CD4-positive, alpha-beta T cell treated with Interleukin-21 for 1 hour (primary cell): ENCODE results near the gene AFAP1.

Source experiments
- DNase-seq: peaks from one replicate; pipeline ENCODE4 v3.0.0-alpha.2; 2020

AFAP1 gene

GRCh38 chr4:7747566-7747965 is 192.1 kb downstream of the AFAP1 start:
- DNase-seq = no peak

GRCh38 chr4:7747062-7747385 is 192.6 kb downstream of the AFAP1 start:
- no peak for DNase-seq

DNA sequence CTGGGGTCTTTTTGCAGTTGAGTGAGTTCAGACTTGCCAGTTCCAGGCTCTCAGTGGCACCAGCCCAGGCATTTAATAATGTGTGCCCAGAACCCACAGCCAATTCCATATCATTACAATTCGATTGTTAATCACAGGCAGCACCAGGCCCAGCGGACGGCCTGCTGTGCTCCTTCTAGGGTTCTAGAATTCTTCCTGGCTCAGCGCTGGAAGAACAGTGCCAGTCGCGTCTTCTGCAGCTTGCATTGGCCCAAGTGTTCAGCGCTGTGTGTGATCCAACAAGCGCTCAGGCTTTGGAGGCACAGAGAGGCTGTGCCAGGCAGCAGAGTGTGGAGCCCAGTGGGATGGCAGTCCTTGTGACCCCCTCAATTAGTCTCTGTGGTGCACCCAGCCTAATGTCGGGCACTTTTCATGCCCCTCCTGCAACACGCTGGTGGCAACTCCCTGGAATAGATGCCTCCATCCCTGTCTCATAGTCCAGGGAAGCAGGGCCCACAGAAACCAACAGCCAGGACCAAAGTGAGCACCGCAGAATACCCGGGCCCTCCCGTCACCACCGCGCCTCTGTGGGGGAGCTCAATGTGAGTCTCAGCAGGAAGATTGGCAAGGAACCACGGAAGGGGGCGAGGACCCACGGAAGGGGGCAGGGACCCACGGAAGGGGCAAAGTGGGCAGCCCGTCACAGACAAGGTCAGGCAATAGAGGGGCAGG is 193.2 kb downstream of the AFAP1 start:
- no peak for DNase-seq

GRCh38 chr4:7745301-7745885 is 194.3 kb downstream of the AFAP1 start:
- no peak for DNase-seq

DNA sequence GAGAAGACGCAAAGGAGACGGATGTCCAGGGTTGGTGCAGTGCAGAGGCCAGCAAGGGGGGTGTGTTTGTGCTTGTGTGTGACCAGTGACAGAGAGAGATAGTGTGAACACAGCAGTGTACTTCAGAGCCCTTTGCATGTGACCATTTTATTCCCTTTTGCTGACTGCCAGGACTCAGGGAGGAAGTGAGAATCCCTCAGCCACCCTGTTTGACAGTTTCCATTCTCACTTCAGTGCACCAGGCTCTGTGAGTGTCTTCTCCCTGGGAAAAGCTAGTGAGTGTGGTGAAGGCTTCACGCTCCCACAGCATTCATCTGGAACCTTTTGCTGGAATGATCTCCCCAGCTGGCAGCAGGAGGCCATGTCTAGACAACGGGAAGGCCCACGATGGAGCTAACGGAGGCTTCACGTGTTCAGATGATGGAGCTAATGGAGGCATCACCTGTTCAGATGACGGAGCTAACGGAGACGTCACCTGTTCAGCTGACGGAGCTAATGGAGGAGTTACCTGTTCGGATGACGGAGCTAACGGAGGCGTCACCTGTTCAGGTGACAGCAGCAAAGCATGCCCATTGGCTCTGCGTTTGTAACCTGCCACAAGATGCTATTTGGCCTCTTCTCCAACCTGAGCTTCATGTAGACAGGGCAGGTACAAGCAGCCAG is 195.4 kb downstream of the AFAP1 start:
- DNase-seq = no peak

DNA sequence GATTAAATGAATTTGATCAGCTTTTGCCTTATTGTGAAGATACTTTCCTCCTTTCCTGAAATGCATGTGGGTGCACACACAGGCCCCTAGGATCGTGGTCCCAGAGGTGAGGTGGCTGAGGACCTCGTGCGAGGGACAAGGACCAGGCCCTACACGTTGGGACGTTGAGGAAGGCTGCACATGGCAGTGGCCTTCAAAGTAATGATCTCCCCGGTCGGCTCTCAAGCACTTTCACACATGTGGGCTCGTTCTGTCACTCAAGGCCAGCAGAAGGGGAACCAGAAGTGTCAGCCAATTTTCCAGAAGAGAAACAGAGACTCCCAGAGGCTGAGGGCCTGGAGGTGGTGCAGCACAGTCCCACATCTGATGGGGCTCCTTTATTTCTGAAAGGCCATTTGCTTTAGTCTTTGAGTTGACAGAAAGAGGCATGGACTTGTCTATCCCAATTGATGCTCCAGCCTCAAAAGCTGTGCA is 196.8 kb downstream of the AFAP1 start:
- no peak for DNase-seq

DNA sequence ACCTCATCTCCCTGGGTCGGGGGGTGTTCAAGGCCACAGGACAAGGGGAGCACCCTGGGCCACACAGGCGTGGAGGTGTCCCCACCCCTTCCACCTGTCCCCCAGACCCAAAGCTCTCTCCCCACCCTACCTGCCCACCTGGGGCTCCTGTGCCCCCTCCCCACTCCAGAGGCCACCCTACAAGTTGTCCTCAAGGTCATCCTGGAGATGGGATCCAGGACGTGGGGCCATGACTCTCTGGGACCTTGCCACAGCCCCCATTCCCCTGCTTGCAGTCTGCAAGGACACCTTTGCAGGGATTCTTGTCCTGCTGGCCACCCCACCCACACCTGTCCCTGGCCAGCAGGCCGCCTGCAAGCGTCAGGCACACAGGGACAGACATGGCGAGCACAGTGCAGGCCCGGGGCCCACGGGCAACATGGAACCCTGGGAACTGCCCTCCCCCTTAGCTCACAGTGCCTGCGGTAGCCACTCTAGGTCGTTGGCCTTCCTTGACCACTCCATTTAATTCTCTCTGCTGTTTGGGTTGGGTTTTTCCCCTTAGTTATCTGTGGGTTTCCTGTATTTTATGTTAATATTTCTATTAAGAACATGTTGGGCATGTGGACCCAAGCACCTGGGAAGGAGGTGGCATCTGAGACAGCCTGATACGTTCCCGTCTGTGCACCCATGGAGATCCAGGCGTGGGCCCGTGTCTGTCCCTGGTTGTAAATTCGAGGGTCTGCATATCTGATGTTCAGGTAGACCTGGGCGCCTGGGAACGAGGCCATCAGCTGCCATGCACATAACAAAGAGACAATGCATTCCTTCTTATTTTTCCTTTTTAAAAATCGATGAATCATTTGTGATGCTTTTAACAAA is 197.5 kb downstream of the AFAP1 start:
- DNase-seq = no peak

GRCh38 chr4:7740866-7741525 is 198.7 kb downstream of the AFAP1 start:
- no peak for DNase-seq

GRCh38 chr4:7739918-7740865 is 199.5 kb downstream of the AFAP1 start:
- no peak for DNase-seq

DNA sequence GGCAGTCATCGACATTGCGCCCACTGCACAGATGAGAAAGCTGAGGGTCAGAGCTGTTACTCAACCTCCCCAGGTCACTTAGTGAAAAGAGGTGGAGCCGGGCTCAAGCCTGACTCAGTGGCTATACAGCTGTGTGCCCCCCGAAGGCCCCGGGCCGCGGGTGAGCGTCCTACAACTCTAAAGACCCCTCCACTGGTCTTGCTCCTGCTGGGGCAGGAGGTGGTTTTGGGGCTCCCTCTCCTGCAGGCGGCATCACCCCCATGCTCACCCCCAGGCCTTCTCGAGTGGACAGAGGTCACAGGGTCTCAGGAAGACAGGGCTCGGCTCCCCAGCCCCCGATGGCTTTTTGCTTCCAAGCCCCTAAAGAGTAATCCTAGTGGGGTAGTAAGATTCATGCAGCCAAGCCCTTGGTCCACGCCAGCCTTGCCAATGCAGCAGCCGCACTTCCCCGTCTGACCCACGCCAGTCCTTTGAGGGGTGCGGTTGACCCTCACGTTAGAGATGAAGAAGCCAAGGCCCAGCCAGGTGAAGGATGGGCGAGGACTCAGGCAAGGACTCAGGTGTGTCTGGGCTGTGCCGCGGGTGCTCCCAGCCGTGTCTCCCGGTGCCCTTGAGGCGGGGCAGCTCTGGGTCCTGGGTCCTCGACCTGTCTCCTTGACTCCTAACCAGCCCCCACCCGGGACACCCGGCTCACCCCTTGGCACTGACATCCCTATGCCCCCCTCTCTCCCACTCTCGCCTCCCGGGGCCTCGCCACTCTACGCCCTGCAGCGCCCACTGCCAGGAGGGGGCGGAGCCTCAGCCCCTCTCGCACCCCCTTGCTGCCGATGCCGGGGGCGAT is 200.4 kb downstream of the AFAP1 start:
- no peak for DNase-seq

DNA sequence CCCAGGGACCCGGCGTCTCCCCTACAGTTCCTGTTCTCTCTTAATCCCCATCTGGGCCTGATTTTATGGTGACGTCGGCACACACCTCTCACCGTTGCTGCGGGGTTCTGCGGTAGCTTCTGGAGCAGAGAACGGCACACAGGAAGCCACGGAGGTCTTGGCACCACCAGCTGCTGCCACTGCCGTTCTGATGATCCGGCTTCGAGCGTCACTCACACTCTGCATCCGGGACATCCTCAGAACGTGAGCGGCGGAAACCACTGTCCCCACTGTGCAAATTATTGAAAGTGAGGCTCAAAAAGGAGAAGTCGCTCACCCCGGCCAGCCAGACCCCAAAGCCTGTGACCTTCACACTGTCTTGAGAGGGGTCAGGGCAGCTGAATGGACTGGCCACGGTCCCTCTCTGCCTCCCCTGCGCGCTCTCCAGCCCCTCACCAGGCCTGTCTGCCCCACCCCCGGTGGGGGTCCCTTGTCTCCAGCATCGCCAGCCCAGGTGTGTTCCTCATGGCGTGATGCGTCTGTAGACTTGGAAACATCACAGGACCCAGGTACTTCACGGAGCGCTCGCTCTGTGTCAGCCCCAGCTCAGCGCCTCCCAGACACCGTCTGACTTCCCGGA is 201.1 kb downstream of the AFAP1 start:
- DNase-seq = no peak

DNA sequence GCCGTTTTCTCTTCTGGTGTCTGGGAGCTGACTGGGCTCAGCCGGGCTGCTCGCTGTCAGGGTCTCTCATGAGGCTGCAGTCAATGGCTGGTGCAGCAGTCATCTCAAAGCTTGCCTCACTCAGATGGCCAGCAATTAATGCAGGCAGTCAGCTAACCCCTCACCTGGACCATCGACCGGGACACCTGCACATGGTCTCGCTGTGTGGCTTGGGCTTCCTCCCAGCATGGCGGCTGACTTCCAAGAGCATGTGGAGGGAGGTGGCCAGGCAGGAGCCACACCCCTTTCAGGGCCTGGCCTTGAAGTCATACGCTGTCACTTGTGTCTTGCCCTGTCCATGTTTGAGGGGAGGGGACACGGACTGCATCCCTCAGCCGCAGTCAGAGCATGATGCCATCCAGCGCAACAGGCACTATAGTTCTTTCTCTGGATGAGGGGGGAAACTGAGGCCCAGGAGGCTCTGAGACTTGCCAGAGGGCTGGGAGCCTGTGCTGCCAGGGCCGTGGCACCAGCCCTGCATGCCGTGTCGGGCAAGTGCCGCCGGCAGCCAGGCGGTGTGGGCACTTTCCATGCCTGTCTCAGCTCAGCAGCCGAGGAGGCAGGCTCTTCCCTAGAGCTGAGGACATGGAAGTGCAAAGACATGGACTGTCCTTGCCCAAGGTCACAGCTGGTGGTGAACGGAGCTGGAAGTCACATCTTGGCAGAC is 201.8 kb downstream of the AFAP1 start:
- no peak for DNase-seq

GRCh38 chr4:7737268-7737645 is 202.4 kb downstream of the AFAP1 start:
- no peak for DNase-seq

DNA sequence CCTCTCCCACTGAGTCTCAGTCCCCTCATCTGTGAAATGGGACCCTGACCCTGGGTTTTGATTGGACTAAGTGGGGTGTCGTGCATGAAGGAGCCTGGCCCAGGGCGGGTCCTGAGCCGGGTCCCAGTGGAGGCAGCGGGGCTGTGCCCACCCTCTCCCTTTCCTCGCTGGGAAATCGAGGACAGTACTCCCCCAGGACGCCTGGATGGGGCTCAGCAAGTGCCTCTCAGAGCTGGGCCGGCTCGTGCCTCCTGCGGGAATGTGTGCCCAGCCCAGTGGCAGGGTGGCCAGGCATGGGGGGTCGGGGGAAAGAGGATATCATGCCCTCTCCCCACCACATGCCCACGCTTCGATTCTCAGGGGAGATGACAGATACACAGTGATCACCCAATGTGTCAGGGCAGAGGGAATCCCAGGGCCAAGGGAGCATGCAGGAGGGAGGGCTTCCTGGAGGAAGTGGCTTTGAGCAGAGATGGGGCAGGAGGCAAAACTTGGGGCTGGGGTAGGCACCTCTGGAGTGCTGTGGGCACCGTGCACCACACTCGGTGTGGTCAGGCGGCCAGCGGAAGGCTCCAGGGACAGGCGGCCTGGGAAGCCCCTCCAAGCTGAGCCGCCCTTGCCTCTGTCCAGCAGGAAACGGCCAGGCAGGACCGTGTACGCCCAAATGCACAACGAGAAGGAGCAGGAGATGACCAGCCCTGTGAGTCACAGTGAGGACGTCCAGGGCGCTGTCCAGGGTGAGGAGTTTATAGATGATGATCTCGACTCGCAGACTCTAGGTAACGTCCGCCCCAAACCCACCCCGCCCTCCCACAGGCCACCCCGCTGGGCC is 203.0 kb downstream of the AFAP1 start:
- no peak for DNase-seq

GRCh38 chr4:7735961-7736360 is 203.7 kb downstream of the AFAP1 start:
- no peak for DNase-seq

GRCh38 chr4:7735395-7735794 is 204.3 kb downstream of the AFAP1 start:
- DNase-seq = no peak

DNA sequence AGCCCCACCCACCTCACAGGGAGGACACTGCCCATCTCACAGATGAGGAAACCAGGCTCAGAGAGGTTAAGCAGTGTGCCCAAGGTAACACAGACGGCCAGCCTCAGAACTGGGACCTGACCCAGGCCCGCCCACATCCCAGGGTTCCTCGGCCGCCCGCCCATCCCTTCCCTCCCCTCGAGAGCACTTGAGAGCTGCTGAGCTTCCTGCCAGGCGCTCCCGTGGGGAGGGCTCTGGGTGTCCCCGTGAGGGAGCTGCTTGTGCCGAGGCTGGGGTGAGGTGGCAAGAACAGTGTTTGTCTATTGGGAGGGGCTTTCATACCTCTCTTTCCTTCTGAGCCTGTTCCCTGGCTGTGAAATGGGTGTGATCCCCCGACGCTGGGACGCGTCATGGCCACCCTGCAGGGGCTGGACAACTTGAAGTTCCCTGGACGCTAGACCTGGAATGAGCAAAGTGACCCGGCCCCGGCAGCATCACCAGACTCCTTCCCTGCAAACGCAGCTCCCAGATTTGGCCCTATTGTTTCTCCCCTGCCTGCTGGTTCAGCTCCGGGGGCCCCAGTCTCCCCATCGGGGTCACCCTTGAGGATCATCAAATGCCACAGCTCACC is 204.9 kb downstream of the AFAP1 start:
- no peak for DNase-seq
